Right forelimb (tissue), 1 donor: Measurements from ENCODE around the gene LPCAT1.
"Not testable (repeated sequence)": the region's sequence is repeated elsewhere in the genome, so short reads cannot be mapped to it uniquely, and the experiment has no call there.

ENCODE experiments used
- DNase-seq: peaks from one replicate; pipeline ENCODE4 v3.0.0-alpha.2; 2018

LPCAT1 gene

GRCh38 chr5:1523793-1524480 is at the start of gene LPCAT1:
LPCAT1 (minus strand) TSS chr5:1523960; CDS start chr5:1523844, 116 bp downstream.
- peak; percentile 89 for DNase-seq

- not testable (repeated sequence) for DNase-seq
Measured at GRCh38 chr5:1571875-1572274, 48.1 kb upstream of the LPCAT1 start.

- DNase-seq = no peak
Measured at GRCh38 chr5:1570975-1571374, 47.2 kb upstream of the LPCAT1 start.

GRCh38 chr5:1568201-1568979 is 44.6 kb upstream of the LPCAT1 start:
- DNase-seq = no peak

- not testable (repeated sequence) for DNase-seq
Measured at GRCh38 chr5:1567527-1568200, 43.9 kb upstream of the LPCAT1 start.

- no peak for DNase-seq
Measured at GRCh38 chr5:1565737-1566734, 42.3 kb upstream of the LPCAT1 start.

- no peak for DNase-seq
Measured at GRCh38 chr5:1564824-1565736, 41.3 kb upstream of the LPCAT1 start.

GRCh38 chr5:1564182-1564748 is 40.5 kb upstream of the LPCAT1 start:
- DNase-seq = no peak

- no peak for DNase-seq
Measured at GRCh38 chr5:1563617-1564181, 39.9 kb upstream of the LPCAT1 start.

- DNase-seq = no peak
Measured at GRCh38 chr5:1563051-1563461, 39.3 kb upstream of the LPCAT1 start.

GRCh38 chr5:1562599-1562998 is 38.8 kb upstream of the LPCAT1 start:
- DNase-seq = no peak

GRCh38 chr5:1561402-1561929 is 37.7 kb upstream of the LPCAT1 start:
- DNase-seq = no peak

GRCh38 chr5:1560499-1560898 is 36.7 kb upstream of the LPCAT1 start:
- not testable (repeated sequence) for DNase-seq

- no peak for DNase-seq
Measured at GRCh38 chr5:1558944-1559343, 35.2 kb upstream of the LPCAT1 start.

- DNase-seq = no peak
Measured at GRCh38 chr5:1557114-1557873, 33.5 kb upstream of the LPCAT1 start.

- no peak for DNase-seq
Measured at GRCh38 chr5:1555808-1556731, 32.3 kb upstream of the LPCAT1 start.

- DNase-seq = no peak
Measured at GRCh38 chr5:1555011-1555807, 31.4 kb upstream of the LPCAT1 start.
